GM18858 (cell line): ENCODE measurements around the gene ZDHHC13.
"Not testable (repeated sequence)": the region's sequence is repeated elsewhere in the genome, so short reads cannot be mapped to it uniquely, and the experiment has no call there.

Experiments used
- ATAC-seq: cut with Tn5 transposase; IDR thresholded peaks from one replicate; pipeline ENCODE4 v1.9.1; 2021; ENCODE audit not compliant: unreplicated experiment

Gene ZDHHC13

DNA sequence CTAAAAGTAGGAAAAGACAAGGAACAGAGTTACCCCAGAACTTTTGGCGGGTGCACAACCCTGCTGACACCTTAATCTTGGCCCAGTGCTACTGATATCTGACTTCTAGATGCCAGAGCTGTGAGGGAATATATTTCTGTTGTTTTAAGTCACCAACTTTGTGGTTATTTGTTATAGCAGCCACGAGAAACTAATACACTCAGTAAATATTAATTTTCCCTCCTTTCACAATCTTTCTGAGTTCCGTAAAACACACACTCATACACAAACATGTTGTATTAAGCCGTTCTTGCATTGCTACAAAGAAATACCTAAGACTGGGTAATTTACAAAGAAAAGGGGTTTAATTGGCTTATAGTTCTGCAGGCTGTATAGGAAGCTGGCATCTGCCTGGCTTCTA, 16.1 kb upstream of the ZDHHC13 start:
- no peak for ATAC-seq

- no peak for ATAC-seq
Measured at GRCh38 chr11:19101796-19102520, 15.0 kb upstream of the ZDHHC13 start.

DNA sequence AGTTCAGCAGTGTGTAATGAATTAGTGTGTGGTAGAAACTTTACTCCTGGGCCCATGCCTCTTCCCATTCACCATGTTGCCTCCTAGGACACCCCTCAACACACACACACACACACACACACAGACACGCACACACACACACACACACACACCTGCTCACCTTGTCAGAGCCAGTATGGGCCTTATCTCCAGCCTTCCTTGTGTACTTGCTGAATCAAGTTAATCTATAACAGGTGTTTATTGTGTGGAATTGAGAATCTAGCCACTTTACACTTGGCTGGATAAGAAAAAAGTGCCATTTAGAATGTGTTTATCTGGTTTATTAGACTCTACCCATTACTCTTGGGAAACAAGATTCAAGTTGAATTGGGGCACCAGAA, 14.5 kb upstream of the ZDHHC13 start:
- no peak for ATAC-seq

GRCh38 chr11:19105011-19105410, 12.0 kb upstream of the ZDHHC13 start:
- no peak for ATAC-seq

- ATAC-seq: no peak
Measured at GRCh38 chr11:19107125-19107524, 9.8 kb upstream of the ZDHHC13 start.

GRCh38 chr11:19110295-19110694, 6.7 kb upstream of the ZDHHC13 start:
- no peak for ATAC-seq

- no peak for ATAC-seq
Measured at GRCh38 chr11:19111809-19112208, 5.2 kb upstream of the ZDHHC13 start.

DNA sequence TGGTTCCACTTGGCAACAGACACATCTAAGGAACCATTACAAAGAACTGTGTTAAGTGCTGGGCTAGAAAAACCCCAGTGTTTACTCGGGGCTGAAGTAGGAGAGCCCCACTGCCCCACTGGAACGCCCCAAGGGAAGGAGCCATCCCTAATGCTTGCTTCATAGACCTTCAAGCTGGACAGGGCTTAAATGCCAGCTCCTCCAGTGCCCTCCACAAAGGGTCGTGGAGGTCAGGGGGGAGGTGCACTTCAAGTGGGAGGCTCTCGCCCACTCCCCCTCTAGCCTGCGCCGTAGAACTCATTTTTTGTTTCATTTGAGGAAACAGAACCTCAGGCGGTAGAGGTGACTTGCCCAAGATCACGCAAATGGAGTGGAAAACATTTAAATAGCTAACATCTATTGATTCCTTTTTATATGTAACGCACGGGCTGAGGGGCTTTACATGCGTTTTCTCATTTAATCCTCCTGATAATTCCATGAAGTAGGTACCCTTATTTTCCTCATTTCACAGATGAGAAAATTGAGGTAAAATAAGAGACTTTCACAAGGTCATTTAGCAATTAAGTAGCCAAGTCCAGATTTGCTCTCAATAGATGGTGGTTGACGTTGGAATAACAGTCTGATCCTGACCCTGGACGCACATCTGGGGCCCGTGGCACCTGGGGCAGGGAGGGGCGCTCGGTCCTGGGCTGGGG, 545 bp upstream of the ZDHHC13 start:
- no peak for ATAC-seq

DNA sequence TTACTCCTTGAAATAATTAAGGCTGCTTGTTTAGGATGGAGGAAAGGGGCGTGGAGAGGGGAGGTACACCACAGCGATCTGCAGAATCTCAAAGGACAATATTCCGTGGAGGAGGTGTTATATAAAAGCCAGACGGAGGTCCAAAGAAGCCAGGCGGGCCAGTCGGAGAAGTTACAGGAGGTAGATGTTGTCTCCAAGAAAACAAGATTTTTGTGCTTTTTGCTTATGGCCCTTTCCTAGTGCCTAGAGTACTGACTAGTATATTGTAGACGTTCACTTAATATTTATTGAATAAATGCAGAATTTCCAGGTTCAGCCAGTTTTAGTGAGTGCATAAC, 761 bp downstream of the ZDHHC13 start:
- ATAC-seq: no peak

DNA sequence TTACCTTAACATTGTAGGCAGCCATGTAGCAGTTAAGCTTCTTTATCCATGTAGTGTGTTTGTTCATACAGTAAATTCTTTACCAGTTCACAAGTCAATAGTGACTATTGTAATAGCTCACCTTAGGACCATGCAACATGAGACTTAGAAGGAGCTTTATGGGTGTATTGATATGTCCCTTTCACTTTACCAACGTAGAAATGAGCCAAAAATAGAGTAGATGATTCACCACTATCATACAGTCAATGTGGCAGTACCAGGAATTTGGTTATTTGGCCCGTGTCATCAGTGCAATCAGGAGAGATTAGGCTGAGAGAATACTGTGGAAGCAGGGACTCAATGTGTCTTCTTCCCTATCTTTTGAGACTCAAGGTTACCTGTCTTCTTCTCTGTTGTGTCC, 4.7 kb downstream of the ZDHHC13 start:
- no peak for ATAC-seq

- ATAC-seq: no peak
Measured at GRCh38 chr11:19122960-19123615, 6.1 kb downstream of the ZDHHC13 start.

DNA sequence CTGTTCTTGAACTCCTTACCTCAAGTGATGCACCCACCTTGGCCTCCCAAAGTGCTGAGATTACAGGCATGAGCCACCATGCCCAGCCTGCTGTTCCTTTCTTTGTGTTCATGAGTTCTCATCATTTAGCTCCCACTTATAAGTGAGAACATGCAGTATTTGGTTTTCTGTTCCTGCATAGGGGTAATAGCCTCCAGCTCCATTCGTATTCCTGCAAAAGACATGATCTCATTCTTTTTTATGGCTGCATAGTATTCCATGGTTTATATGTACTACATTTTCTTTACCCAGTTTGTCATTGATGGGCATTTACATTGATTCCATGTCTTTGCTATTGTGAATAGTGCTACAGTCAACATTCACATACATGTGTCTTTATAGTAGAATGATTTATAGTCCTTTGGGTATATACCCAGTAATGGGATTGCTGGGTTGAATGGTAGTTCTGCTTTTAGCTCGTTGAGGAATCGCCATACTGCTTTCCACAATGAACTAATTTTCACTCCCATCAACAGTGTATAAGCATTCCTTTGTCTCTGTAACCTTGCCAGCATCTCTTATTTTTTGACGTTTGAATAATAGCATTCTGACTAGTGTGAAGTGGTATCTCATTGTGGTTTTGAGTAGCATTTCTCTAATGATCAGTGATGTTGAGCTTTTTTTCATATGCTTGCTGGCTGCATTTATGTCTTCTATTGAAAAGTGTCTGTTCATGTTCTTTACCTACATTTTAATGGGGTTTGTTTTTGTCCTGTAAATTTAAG, 9.8 kb downstream of the ZDHHC13 start:
- ATAC-seq: not testable (repeated sequence)

GRCh38 chr11:19134004-19134403, 17.0 kb downstream of the ZDHHC13 start:
- ATAC-seq: no peak

- ATAC-seq: not testable (repeated sequence)
Measured at GRCh38 chr11:19136884-19137283, 19.9 kb downstream of the ZDHHC13 start.

DNA sequence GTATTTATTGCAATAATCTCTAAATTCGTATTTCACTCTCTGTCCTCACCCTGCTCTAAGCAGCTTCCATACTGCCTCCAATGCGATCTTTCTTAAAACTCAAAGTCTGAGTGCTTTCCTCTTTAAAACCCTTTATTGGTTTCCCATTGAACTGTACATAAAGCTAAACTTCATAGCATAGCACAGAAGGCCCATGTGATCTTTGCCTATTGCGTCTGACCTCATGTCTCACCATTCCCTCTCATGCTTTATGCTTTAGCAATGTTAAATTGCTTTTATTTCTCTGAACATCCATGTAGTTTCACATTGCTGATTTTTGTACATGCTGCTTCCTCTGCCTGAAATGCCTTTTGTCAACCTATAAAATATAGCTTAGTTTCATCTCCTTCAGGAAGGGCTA, 28.4 kb downstream of the ZDHHC13 start:
- no peak for ATAC-seq

DNA sequence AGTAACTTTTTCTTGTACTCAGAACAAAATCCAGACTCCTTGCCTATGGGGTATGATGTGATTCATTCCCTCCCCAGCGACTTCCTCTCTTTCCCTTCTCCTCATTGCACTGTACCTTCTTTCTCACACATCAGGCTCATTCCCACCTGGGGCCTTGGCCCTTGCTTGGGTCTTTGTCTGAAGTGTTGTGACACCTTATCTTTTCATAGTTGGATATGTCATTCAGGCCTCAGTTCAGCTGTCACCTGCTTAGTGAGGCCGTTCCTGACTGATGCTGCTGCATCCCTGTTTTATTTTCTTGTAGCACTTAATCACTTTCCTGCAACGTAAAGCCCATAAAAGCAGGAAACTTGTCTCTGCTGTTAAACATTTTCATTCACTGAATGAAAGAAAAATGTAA, 39.9 kb downstream of the ZDHHC13 start:
- ATAC-seq: no peak

DNA sequence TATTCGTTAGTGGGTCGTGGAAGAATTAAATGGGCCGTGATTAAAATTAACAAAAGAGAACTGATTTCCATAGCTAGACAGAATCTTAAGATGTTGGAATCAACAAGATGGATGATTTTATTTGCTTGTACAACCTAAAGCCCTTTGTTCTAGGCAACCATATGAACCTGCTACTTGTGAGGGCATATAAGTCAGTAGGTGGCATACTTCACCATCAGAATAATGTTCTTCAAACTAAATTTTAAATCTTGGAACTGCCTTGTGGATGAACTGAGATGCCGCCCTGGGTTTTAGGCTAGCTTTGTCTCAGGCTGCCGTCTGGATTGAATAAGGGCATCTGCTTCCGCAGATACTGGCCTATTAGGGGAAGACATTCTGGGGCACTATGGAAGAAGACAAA, 43.9 kb downstream of the ZDHHC13 start:
- no peak for ATAC-seq

DNA sequence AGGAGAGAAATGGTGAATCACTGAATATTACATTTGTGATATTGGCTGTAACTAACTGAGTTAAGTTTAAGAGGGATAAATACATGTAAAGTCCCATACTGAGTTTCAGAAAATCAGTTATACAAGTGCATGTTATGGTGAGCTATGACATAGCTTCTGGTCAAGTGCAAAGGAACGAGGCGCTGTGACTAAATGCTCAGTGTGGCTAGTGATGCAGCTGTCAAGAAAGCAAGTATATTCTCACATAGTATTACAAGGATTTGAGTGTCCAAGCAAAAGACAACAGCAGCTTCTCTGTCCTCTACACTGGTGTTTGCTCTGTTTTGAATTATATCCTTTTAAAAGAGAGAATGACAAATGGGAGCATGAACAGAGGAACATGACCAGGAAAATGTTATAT, 44.7 kb downstream of the ZDHHC13 start:
- no peak for ATAC-seq

GRCh38 chr11:19162951-19163505, 46.1 kb downstream of the ZDHHC13 start:
- ATAC-seq: no peak

DNA sequence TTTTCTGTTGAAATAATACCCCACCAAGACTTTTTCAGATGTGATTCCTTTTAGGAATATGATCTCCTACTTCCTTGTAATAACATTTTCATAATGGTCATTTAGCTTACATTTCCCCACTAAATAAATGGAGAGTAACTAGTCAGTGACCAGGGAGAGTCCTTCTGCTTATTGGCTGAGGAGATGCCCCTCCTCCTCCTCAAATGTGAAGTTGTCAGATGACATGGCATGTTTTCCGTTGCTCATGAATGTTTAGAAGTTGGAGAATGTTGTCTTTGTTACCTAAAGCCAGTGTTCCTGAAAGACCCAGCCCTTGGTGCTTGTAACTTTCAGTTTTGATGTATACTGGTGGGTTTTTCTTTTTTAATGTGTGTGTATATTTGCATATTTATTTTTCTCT, 46.6 kb downstream of the ZDHHC13 start:
- no peak for ATAC-seq

GRCh38 chr11:19164230-19164855, 47.4 kb downstream of the ZDHHC13 start:
- no peak for ATAC-seq
